CD4-positive, alpha-beta T cell treated with Interleukin-12 subunit alpha and Interleukin-12 subunit beta, for 1 hour (primary cell): Measurements from ENCODE around the gene TRAF3IP1.
"Not testable (repeated sequence)": the region's sequence is repeated elsewhere in the genome, so short reads cannot be mapped to it uniquely, and the experiment has no call there.

ENCODE experiments used
- DNase-seq: peaks from one replicate; pipeline ENCODE4 v3.0.0-alpha.2; 2020

Gene TRAF3IP1, protein sequence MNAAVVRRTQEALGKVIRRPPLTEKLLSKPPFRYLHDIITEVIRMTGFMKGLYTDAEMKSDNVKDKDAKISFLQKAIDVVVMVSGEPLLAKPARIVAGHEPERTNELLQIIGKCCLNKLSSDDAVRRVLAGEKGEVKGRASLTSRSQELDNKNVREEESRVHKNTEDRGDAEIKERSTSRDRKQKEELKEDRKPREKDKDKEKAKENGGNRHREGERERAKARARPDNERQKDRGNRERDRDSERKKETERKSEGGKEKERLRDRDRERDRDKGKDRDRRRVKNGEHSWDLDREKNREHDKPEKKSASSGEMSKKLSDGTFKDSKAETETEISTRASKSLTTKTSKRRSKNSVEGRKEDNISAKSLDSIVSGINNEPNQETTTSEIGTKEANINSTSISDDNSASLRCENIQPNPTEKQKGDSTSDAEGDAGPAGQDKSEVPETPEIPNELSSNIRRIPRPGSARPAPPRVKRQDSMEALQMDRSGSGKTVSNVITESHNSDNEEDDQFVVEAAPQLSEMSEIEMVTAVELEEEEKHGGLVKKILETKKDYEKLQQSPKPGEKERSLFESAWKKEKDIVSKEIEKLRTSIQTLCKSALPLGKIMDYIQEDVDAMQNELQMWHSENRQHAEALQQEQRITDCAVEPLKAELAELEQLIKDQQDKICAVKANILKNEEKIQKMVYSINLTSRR

DNA sequence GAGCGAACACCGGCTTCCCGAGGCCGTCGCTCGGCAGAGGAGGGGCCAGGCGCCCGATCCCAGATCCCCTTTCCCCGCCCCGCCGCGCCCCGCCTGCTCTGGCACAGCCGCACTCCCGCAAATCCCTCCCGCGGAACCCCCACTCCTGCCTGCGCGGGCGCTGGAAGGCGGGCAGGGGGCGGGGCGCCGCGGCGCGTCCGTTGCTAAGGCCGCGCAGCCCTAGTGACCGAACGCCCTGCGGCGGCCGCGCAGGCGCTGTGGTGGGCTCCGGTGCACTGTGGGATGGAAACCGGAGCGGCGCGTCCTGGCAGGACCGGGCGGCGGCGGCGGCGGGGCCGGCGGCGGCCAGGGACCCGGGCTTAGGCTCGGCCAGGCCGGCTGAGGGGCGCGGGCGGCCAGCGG is at the start of gene TRAF3IP1:
Gene TRAF3IP1, plus strand, starts transcription at position 273 of the 402 bp plus-strand sequence. CDS start 145 bp downstream, outside the sequence.
- DNase-seq, result peak; percentile 87

DNA sequence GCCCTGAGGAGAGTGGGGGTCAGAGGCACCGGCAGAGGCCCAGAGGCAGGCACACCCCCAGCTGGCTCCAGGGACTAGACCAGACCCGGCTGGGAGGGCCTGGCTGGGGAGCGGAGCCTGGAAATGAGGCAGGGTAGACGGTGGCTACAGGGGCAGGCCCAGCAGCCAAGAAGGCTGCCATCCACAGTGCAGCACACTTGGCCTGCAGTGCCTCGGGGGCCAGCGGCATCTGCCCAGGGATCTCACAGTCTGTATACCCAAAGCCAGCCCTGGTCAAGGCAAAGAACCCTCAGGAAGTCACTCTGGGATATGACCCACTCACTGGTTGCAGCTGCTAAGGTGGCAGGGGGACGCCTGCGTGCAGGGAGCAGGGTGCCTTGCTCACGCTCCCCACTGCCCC is 49.7 kb upstream of the TRAF3IP1 start:
- DNase-seq, result no peak

DNA sequence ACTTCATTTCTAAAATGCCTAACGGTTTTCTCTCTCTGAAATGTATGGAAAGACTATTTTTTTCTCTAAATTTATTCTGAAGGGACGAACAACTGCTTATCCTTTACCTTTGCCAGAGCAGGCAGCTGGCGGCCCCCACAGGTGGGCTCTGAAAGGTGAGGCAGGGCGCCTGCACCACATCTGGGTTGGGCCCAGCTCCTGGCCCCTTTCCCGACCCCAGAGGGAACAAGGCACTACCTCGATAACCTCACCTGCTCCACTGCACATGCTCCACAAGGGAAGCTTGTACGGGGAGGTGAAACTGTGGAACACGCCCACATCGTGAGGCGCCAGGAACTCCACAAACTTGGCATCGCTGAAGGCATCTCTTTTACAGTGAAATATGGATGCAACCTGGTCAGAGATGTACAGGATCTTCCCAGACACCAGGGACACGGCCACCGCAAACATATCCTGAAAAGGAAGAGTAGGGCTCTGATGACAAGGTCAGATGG is 49.2 kb upstream of the TRAF3IP1 start:
- DNase-seq, result no peak

DNA sequence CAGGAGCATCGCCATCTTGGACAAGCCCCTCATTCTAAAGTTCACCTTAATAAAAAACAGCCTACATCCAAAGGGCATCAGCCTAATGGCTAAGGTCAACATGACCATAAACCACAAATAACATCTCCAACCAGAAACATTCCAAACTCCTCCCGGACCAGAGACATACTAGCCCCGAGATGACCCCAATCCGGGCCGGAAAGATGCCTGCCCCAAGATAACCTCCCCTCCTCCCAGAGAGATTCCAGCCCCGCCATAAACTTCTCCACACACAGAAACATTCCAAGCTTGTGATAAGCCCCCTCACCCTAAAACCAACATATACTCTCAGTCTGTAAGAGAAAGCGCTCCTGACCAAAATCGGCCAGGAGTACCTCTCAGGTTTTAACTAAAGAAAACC is 48.6 kb upstream of the TRAF3IP1 start:
- not testable (repeated sequence) for DNase-seq

DNA sequence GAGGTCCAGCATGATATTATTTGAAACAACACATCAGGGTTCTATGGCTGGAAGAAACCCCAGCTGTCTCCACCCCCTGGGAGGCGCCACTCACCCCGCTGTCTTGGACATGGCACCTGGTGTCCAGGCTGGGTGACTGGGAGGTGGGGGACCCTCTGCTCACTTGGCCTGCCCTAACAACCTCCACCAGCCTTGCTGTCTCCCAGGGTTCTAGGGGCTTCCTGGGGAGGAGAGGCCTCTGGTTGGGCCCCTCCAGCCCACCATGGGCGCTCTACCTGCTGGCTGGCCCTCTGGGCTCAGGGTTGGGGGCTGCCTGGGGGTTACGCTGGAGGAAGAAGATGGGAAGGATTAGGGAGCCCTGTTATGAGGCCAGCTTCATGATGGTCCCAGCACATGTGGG is 48.2 kb upstream of the TRAF3IP1 start:
- DNase-seq, result no peak

DNA sequence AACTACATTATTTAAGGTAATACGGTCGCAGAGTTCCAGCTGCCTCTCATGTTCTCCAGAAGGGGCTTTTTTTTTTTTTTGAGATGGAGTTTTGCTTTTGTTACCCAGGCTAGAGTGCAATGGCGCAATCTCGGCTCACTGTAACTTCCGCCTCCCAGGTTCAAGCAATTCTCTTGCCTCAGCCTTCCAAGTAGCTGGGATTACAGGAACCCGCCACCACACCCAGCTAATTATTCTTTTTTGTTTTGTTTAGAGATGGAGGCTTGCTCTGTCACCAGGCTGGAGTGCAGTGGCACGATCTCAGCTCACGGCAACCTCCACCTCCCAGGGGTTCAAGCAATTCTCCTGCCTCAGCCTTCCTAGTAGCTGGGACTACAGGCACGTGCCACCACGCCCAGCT is 46.9 kb upstream of the TRAF3IP1 start:
- DNase-seq, result not testable (repeated sequence)

DNA sequence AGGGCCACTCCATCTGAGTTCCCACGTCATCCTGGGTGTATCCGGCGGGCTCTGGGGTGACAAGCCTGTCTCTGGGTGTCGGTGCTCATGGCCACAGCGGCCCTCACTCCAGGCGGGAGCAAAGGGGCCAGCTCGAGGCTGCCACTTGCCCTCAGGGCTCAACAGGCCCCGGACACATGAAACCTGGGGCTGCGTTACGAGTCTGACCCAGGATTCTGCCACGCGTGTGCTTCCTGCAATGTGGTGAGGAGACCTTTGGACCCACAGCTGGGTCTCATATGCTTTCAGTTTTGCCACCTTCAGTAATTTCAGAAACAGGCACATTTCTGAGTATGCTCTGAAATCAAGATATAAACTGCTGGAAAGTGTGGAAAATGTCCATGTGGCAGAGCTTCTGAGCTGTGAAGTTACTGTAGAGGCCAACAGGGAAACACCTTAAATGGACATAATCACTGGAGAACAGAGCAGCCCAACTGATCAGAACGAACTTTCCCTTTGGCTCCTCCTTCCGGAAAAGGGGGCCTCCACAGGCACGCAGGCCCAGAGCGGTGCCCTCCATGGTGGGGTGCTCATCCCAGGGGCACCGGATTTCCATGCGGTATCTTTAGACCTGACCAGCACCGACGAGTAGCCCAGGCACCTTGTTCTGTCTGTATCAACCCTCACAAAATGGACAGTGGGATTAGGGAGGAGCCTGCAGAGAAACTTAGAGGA is 46.0 kb upstream of the TRAF3IP1 start:
- DNase-seq, result no peak

DNA sequence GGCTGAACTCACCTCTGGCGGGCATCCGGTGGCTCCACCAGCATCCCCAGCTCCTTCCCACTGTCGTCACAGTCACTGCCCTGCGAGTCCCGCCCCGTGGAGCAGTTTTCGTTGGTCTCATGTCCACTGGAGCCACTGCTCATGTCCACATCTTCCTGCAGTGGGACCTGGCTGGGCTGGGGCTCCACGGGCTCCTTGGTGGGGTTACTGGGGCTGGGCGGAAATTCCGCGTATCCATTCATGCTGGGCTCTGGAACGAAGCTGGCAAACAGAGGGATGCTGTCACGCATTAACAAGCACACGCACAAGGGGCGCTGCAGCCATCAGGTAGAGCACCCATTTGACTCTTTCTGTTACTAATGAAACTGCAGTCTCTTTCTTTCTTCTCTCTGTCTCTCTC is 42.6 kb upstream of the TRAF3IP1 start:
- no peak for DNase-seq

DNA sequence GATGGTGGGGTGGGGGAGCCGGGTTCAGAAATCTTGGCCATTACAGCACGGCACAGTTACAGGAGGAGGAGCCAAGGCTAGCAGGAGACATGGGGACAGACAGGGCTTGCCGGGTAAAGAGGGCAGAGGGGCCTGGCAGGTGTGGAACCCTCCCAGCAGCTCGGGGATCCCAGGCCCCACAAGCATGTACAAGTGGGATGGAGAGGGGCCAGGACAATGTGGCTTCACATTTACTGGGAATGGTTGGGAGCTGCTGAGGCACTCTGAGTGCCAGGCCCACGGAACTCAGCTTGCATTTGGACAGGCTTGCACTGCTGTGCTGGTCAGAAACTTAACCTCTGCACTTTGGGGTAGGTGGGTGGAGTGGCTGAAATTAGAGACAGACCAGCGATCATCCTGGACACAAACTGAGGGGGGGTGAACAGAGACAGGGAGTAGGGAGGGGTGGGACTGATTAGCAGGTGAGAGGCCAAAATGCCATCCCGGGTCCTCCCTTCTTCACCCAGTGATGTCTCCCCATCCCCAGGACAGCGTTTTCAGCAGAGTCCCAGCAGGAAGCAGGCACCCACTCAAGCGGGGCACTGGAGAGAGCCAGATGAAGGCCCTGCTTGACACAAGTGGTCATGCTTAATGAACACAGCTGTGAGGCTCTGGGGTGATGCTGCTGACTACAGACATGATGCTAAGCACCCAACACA is 41.5 kb upstream of the TRAF3IP1 start:
- no peak for DNase-seq

DNA sequence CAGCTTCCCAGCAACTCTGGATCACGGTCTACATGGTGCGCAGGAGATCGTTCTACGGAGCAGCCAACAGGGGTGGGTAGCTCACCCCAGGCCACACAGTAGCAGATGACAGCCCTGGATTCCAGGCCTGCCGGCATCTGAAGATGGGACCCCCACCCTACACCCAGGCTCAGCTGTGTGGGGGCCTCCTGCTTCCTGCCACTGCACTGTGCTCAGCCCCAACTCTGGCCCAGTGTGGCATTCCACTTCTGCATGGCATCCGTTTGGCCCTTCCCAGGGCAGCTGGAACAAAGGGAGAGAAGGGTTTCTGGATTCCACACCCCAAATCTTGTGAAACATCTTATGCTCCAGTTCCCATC is 41.0 kb upstream of the TRAF3IP1 start:
- no peak for DNase-seq

DNA sequence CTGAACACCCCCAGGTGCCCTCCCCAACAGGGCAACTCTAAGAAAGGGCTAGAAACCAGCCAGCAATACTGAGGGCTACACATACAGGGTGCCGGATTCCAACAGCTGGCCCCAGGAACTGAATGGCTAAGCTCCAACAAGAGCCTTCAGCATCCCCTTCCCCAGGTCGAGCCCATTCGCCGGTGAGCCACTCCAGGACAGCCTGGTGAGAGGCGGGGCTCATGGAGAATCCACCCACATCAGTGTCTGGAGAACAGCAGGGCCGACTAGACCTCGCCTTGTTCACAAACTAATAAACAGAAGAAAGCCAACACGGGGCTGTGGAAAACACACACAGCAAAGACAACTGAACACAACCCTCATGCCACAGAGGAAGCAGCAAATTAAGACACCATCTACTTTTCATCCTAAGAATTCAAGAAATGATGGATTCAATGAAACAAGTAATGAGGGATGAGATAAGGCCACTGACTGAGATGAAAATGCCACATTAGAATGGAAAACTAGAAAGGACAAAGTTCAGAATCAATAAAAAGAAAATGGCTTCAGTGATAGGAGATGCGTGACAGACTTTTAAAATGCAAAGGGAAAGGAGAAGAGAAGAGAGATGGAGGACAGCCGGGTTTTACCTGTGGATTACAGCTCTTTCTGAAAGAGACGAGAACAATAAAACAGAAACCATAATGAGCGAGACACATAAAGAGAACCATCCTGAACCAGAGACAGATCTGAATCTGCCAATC is 40.1 kb upstream of the TRAF3IP1 start:
- DNase-seq, result no peak

DNA sequence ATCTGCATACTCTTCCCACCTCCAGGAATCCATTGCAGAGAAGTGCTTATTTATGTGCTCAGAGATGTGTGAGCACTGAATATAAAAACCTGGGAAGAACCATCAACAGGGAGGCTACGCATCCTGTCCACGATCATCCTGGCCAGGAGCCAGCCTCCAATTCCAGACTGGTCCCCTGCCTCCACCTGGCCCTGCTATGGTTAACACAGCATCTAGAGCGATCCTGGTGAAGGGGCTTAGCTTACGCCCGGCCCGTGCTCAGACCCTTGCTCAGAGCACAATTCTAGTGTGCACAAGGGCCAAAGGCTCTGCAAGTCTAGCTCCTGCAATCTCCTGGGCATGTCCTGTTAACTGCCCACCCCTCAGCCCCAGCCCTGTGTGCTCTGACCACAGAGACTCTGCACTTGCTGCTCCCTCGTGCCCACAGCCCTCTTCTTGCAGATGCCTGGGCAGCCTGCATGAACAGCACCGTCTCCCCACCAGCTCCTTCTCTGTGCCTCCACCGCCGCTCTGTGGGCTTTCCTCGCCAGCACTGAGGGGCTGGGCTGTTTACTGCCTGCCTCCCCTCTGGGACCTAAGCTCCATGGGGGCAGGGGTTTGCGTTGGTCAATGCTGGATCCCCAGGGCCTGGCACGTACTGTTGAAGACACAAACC is 38.4 kb upstream of the TRAF3IP1 start:
- no peak for DNase-seq

DNA sequence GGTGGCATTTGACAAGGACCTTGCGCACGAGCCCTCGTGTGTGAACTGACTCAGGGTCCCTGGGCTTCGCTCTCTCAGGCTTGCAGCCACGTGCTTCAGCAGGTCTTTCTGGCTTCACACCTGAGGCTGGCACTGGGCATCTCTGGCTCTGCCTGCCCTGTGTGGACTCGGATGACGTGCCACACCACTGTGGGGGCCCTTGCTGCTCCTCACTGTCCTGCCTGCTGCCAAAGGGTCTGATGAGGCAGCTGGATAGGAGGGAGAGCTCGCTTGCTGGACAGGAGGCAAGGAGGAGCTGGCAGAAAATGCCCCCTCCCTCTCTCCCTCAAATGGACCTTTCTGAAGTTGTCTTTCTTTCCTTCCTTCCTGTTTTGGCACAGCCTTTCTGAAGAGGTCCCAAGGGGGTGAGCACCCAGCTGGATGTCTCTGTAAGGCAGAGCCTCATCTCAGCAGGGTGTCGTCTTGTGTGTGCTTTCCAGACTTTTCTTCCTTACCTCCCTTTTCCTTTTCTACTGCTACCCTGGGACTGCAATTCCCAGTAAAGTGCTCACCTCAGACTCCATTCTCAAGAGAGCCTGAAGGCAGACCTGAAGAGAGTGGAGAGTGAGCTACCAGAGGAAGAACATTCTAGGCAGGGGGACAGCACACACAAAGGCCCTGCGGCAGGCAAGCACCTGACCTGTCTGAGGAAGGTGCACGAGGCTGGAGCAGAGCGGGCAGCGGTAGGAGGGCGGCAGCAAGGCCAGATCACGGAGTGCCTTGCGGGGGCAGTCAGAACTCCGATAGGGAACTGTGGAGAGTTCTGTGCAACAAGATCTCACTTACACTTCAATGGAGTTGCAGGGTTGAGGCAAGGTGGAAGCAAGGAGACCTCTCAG is 37.2 kb upstream of the TRAF3IP1 start:
- no peak for DNase-seq

DNA sequence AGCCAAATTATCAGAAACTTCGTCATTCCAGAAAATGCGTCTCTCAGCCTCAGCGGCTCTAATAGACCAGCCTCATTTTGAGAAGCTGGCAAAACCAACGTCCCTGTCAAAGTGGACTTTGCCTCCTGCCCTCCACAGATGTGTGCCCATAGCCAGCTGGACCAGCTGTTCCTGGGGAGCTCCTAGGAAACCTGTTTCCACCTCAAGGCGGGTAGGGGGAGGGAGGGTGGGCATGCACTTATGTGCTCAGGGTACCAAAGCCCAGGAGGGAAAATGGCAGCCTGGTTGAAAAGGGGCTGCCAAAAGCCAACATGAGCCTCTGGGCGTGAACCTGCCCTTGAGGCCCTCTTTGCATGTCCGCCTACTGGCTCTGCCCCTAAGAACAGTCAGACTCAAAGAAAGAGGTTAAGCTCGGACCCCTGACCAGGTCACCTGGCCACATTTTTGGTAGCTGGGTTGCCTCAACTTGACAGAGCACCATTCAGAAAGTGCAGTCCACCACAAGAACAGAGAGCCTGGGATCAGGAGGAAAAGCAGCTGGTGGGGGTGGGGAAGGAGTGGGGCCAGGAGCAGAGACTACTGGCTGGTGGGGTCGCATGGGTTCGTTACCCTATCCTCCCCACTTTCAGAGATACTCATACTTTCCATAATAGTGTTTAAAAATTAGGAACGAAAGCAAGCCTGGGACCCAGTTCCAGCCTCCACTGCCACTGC is 35.4 kb upstream of the TRAF3IP1 start:
- no peak for DNase-seq

DNA sequence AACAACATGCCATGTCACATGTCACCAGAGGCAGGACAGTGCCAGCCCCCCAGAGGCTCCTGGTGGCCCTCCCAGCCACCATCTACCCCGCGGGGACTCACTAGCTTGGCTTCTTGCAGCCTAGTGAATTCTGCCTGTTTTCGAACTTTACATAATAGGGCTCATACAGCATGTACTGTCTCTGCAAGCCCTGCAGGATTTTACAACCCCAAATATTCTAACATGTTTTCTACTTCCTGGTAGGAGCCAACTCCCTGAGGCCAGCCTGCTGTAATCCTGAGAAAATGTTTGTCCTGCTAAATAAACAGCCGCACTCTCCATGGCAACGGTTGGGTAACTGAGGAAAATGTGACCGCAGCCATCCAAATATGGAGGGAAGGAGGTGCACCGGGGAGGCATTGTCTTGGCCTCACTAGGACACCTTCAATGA is 34.6 kb upstream of the TRAF3IP1 start:
- DNase-seq, result no peak

DNA sequence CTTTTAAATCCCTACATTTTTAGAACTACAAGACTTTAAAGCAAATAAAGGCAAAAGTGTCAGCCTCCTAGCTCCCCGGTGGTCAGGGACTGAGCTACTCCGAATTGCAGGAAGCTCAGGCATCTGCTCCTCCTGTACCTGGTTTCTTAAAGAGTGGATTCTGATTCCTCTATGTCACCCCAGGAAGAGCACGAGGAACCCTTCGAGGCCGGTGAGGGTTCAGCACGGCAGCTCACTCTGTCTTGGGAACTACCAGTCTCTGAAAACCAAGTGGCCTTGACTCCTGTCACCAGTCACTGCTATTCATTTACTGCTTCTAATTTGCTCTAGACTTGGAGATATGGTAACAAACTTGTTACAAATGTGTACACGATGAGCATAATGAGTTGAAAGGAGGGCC is 34.2 kb upstream of the TRAF3IP1 start:
- DNase-seq, result no peak

DNA sequence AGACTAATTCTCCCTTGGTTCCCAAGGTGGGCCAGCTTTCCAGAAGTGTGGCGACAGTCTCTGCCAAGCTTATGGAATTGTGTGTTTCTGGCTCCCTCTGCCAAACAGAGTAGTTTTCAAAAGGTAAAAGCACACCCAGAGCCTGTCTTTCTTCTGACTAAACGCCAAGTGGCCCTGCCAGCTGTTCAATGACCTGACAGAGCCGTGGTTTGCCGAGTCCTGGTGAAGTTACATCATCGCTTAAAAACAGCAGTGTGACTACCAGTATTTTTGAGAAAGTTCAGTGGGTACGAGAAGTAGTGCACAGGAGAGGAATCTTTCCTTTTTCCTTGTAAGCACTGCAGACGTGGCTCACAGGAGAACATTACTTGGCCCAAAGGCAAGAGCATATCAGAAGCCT is 33.8 kb upstream of the TRAF3IP1 start:
- DNase-seq, result no peak

DNA sequence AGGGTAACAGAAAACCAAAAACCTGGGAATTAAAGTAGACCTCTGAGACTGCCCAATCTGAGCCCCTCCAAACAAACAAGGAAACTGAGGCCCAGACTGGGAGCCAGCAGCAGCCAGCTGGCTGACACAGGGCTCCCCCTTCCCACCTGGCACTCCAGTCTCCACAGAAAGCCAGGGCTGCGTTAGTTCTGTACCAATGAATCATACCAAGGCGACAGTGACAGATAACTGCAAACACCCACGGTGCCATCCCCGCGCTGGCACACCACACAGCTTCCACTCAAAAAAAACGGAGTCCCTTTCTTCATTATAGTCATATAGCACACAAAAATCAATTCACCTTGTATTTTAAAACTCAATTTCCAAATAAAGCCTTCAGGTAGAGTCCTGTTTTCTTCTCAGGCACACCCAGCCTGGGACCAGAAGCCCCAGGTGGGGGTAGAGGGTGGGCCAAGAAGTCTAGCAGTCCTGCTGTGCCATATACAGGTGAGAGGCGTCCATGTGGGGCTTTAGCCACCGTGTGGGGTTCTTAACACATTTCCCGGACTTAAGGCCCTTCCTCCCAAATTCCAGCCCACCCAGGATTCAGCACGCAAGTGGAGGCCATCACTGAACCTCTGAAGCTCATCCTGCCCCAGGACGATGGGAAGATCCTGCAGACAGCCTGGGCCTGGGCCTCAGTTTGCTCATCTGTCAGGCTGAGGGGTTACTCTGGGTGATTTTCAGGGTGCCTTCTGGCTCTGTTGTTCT is 33.2 kb upstream of the TRAF3IP1 start:
- no peak for DNase-seq
